ENCODE results near the gene PLPP4. TPM values are rescaled to one million over a fixed set of nuclear protein-coding genes. Genes with fewer than 3 reads are reported as not detected.

Gene PLPP4
- total RNA-seq, 2 donors from 2014 or later = not detected

- H3K27ac ChIP-seq = no peak overlapping the region
- H3K36me3 ChIP-seq = no peaks in the 10 kb centered on the region
- peaks cover 4% of the 10 kb centered on the region for H3K9me3 ChIP-seq
- DNase-seq (ENCODE audit: low spot score) = no peak
- no peaks in the 10 kb centered on the region for H3K27me3 ChIP-seq (replicated peaks; ENCODE audit: insufficient read depth)
- H3K4me1 ChIP-seq (ENCODE audit: control insufficient read depth in 1 of 2, low read depth in 2 of 2) = no peaks in the 10 kb centered on the region
- H3K4me3 ChIP-seq = no peak overlapping the region
- no peak for TF ChIP-seq CTCF (IDR thresholded peaks at IDR 0.05)
- ATAC-seq (ENCODE audit: insufficient number of reproducible peaks, low FRiP score, low read depth) = no peak
These were observed 149.2 kb downstream of the PLPP4 start for GRCh38 chr10:120606051-120606764.

GRCh38 chr10:120607016-120607709, 150.1 kb downstream of the PLPP4 start:
- Histone ChIP-seq H3K4me3 (no peak overlapping the region), H3K9me3 (peaks cover 4% of the 10 kb centered on the region), H3K4me1 (ENCODE audit: control insufficient read depth in 1 of 2, low read depth in 2 of 2) (no peaks in the 10 kb centered on the region), H3K27me3 (replicated peaks; ENCODE audit: insufficient read depth) (no peaks in the 10 kb centered on the region), H3K36me3 (no peaks in the 10 kb centered on the region), H3K27ac (no peak overlapping the region)
- no peak for TF ChIP-seq CTCF (IDR thresholded peaks at IDR 0.05)
- ATAC-seq (ENCODE audit: insufficient number of reproducible peaks, low FRiP score, low read depth) = no peak
- DNase-seq (ENCODE audit: low spot score) = no peak

- Histone ChIP-seq H3K9me3 (peaks cover 2% of the 10 kb centered on the region), H3K27me3 (replicated peaks; ENCODE audit: insufficient read depth) (no peaks in the 10 kb centered on the region), H3K27ac (no peak overlapping the region), H3K4me1 (ENCODE audit: control insufficient read depth in 1 of 2, low read depth in 2 of 2) (no peaks in the 10 kb centered on the region), H3K36me3 (no peaks in the 10 kb centered on the region), H3K4me3 (no peak overlapping the region)
- DNase-seq (ENCODE audit: low spot score) (no peak), ATAC-seq (ENCODE audit: insufficient number of reproducible peaks, low FRiP score, low read depth) (no peak)
- TF ChIP-seq CTCF (IDR thresholded peaks at IDR 0.05) = no peak
These were observed 151.0 kb downstream of the PLPP4 start for GRCh38 chr10:120607710-120608703.

GRCh38 chr10:120609006-120609405, 152.0 kb downstream of the PLPP4 start:
- no peak for ATAC-seq (ENCODE audit: insufficient number of reproducible peaks, low FRiP score, low read depth)
- no peaks in the 10 kb centered on the region for H3K4me1 ChIP-seq (ENCODE audit: control insufficient read depth in 1 of 2, low read depth in 2 of 2)
- H3K9me3 ChIP-seq = no peaks in the 10 kb centered on the region
- DNase-seq (ENCODE audit: low spot score) = no peak
- no peak for TF ChIP-seq CTCF (IDR thresholded peaks at IDR 0.05)
- H3K36me3 ChIP-seq = no peaks in the 10 kb centered on the region
- H3K27me3 ChIP-seq (replicated peaks; ENCODE audit: insufficient read depth) = no peaks in the 10 kb centered on the region
- H3K27ac ChIP-seq = no peak overlapping the region
- H3K4me3 ChIP-seq = no peak overlapping the region

DNA sequence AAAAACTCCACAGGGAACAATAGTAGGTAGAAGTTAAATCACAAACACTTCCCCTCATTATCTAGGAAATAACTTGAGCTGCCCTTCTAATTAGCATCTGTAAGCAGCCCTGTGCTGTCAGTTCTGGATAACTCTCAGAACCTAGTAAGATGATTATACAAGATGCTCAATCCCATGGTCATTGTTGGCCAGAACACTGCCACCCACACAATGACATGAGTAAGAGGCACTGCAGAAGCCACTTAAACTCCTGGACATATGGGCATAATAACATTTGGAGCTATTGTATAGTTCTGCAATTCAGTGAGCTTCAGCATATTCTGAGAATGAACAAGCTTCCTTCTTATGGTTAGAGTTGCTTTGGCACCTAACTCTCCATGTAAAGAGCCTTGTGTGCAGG, 153.8 kb downstream of the PLPP4 start:
- H3K4me1 ChIP-seq (ENCODE audit: control insufficient read depth in 1 of 2, low read depth in 2 of 2) = no peaks in the 10 kb centered on the region
- peaks cover 3% of the 10 kb centered on the region for H3K9me3 ChIP-seq
- TF ChIP-seq CTCF (IDR thresholded peaks at IDR 0.05) = no peak
- no peak overlapping the region for H3K27ac ChIP-seq
- no peaks in the 10 kb centered on the region for H3K36me3 ChIP-seq
- no peak for ATAC-seq (ENCODE audit: insufficient number of reproducible peaks, low FRiP score, low read depth)
- no peak for DNase-seq (ENCODE audit: low spot score)
- no peak overlapping the region for H3K4me3 ChIP-seq
- no peaks in the 10 kb centered on the region for H3K27me3 ChIP-seq (replicated peaks; ENCODE audit: insufficient read depth)
